Upper lobe of left lung (tissue), 4 donors: ENCODE data around the gene TMEM269.

Experiments used
- EP300 ChIP-seq, 4 donors: sonication (generic); formaldehyde crosslinking; IDR thresholded peaks; one replicate each; pipeline ENCODE4 v1.5.1; 2017; ENCODE audit warnings: antibody characterized with exemption in 4 of 4, control low read depth in 2 of 4
- POLR2A ChIP-seq, 4 donors: fragments of 450-650 bp; IDR thresholded peaks; one replicate each; pipeline ENCODE4 v1.5.1; 2016 to 2017; ENCODE audit warnings: antibody characterized with exemption in 4 of 4, mild to moderate bottlenecking in 2 of 4
- POLR2AphosphoS5 ChIP-seq, 2 donors: sonication (generic); formaldehyde crosslinking; IDR thresholded peaks; one replicate each; pipeline ENCODE4 v1.5.1; 2017; ENCODE audit warnings: antibody characterized with exemption in 2 of 2
- TF ChIP-seq, protein P1 (sequence below), 6 experiments: fragments of 450-650 bp in 4 of 6; fragments of 200-600 bp in 2 of 6; sonication (generic) in 2 of 6; IDR thresholded peaks; one replicate each; pipeline ENCODE4 v1.5.1; 2016 to 2019; ENCODE audit warnings: antibody characterized with exemption in 6 of 6

GRCh38 chr1:42750041-42750440, 34.8 kb upstream of the TMEM269 start:
- TF ChIP-seq POLR2AphosphoS5 (IDR thresholded peaks at IDR 0.05) (no peak), EP300 (IDR thresholded peaks at IDR 0.05) (no peak), POLR2A (IDR thresholded peaks at IDR 0.05) (no peak)
- TF ChIP-seq, protein P1, sequence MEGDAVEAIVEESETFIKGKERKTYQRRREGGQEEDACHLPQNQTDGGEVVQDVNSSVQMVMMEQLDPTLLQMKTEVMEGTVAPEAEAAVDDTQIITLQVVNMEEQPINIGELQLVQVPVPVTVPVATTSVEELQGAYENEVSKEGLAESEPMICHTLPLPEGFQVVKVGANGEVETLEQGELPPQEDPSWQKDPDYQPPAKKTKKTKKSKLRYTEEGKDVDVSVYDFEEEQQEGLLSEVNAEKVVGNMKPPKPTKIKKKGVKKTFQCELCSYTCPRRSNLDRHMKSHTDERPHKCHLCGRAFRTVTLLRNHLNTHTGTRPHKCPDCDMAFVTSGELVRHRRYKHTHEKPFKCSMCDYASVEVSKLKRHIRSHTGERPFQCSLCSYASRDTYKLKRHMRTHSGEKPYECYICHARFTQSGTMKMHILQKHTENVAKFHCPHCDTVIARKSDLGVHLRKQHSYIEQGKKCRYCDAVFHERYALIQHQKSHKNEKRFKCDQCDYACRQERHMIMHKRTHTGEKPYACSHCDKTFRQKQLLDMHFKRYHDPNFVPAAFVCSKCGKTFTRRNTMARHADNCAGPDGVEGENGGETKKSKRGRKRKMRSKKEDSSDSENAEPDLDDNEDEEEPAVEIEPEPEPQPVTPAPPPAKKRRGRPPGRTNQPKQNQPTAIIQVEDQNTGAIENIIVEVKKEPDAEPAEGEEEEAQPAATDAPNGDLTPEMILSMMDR (IDR thresholded peaks at IDR 0.05), result no peak
